Left renal pelvis (tissue), 4 donors: ENCODE data around the gene FILIP1L. TPM values are rescaled to one million over a fixed set of nuclear protein-coding genes. Genes with fewer than 3 reads are reported as not detected.
"Not testable (repeated sequence)": the region's sequence is repeated elsewhere in the genome, so short reads cannot be mapped to it uniquely, and the experiment has no call there.

ENCODE experiments used
- DNase-seq, 4 donors: peaks; one replicate each; pipeline ENCODE4 v3.0.0-alpha.2; 2013; ENCODE audit warnings: low read depth in 4 of 4, low spot score in 3 of 4
- polyA plus RNA-seq, 4 donors: library from polyadenylated mRNA; unstranded; fragments of 120-200 nt; gene quantifications; one replicate each; pipeline ENCODE4 v1.2.1, GENCODE V29; 2013; ENCODE audit not compliant: insufficient read length in 4 of 4

The FILIP1L gene
- polyA plus RNA-seq, 4 donors = 13.1 to 47.8 (median 24.8) TPM

DNA sequence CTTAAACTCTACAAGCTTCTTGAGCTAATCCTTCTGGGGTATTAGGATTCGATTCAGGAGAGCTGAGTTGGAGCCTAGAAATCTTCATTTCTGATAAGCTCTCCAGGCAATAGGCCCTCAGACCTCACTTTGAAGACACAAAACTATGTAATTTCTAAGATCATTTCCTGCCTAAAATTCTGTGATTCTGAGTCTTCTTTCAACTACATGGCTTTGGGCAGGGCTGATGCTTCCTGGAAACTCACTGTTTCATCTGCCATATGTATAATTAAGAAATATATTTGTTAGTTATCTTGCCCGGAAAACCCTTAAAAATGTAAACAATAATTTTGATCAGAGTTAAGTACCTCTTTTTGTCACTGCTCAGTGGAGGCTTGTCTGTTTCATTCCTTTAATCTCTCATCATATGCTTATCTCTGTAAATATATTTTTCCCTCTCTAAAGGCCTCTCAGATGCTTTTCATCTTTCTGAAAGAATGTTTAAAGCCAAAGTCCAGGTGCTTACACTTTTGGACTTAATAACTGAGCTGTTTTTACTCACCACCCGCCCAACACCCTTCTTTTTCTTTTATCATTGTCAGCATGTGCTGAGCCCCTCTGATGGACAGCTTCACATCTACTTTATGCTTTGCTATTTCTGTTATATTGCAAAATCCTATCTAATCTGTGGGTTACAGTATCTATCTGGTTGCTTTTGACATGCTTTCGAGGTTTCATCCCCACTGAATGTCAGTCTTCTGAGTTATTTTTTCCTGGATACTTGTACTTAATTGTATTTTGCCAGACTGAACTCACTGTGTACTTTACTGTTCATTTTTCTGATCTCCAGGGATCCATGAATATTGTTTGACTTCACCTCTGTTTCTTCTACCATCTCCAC lies 38.2 kb downstream of the FILIP1L start:
- DNase-seq = no peak

- no peak for DNase-seq
Observed at GRCh38 chr3:100075196-100075595, 39.1 kb downstream of the FILIP1L start.

GRCh38 chr3:100073714-100074307 lies 40.5 kb downstream of the FILIP1L start:
- DNase-seq = no peak

- no peak for DNase-seq
Observed at GRCh38 chr3:100073049-100073713, 41.1 kb downstream of the FILIP1L start.

DNA sequence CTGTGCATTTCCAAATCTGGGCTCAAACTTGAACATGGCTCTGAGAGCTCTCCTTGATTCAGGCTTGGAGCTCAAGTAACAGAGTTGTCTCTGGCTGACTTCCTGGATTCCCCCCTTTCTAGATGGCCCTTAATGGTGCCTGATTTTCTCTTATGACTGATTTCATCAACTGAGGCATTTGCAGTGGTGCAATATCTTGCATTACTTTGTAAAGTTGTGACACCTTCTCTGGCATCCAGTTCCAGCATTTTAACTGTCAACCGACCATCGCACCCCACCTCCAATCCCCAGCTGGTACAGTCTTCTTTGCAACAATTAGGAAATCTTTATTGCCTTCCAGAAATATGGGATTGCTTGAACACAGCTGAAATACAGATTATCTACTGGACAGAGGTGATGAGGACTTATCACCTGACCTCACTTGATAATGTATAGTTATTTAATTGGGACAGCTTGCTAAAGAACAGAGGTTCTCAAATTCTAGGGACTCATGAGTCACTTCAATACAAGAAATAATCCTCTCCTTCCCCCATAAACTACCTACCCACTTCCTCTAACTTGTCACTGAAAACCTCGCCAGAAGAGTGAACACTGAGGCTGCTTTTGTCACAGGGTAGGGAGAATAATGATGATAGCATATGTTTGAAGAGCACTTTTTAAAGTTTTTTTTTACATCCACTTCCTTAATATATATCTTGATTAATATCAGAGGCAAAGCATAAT lies 41.8 kb downstream of the FILIP1L start:
- no peak for DNase-seq

DNA sequence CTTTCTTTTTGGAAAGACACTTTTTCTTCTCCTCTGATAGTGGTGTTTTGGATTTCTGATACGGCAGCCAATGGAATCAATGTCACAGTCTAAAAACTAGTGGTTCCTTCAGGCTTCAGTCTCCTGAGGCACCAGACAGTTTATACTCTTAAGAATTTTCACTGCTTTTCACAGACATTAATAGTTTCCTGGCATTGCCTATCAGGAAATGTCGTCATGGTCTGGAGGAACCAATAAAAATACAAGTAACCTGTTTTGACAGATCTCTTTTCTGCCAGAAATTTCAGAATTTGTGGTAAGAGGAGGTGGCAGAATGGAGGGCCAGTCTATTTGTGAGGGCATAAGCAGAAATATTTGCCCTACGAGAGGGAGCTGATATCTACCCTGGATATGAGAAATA lies 44.8 kb downstream of the FILIP1L start:
- DNase-seq = no peak

DNA sequence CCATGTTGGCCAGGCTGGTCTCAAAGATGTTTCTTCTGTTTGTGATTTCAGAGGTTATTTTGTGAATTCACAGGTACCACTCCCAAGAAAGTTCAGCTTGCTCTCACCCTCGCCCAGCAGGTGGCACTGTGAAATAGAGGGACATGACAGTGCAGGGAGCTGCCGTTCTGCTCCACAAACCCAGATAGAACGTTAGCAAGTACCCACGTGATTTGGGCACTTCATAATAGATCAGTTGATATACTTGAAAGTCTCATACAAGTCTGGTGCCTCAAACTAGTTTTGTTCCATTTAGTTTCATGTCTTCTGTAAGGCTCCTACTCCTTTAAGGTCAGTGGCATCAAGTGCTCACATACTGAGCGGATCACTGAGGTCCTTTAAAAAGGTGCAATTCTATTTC lies 45.5 kb downstream of the FILIP1L start:
- DNase-seq = peak in 3 of 4 donors; percentile 51 to 65 (median 60)

DNA sequence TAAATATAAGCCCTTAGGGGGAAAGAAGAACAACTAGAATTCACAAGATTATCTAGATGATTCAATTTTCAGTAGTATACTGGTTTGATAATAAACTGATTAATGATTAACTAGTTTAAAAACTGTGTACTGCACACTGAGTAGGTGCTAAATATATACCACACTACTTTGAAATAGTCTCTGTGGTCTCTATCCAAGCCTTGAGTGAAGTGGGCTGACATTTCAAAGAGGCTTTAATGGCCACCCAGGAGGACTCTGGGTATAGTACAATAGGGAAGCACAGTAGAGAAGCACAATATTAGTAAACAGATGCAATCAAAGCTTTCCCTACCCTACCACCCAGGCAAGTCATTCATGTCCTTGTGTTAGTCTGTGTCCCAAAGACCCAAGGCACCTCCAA lies 46.7 kb downstream of the FILIP1L start:
- no peak for DNase-seq

DNA sequence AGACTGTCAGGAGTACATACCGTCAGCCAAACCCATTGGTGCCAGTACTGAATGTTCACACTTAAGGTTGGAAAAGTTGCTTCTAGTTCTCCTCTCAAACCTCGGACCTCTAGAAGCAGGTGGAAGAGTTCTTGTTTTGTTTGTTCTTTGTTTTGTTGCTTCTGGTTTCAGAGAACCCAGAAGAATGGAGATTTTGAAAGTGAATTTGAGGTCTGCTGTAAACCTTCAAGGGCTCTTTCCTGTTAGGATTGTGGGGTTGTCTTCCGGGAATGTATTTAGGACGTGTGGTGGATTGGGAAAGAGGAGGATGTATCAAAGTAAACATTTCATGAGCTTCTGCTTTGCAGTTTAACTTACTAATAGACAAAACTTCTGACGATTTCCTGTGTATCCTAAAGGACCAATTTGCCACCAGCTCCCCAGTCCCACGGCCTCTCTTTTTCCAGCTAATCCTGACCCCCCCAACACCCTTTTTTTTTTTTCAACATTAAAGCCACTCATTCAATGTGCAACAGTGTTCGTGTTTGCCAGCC lies 50.3 kb downstream of the FILIP1L start:
- no peak for DNase-seq

- no peak for DNase-seq
Observed at GRCh38 chr3:100062665-100063064, 51.6 kb downstream of the FILIP1L start.

DNA sequence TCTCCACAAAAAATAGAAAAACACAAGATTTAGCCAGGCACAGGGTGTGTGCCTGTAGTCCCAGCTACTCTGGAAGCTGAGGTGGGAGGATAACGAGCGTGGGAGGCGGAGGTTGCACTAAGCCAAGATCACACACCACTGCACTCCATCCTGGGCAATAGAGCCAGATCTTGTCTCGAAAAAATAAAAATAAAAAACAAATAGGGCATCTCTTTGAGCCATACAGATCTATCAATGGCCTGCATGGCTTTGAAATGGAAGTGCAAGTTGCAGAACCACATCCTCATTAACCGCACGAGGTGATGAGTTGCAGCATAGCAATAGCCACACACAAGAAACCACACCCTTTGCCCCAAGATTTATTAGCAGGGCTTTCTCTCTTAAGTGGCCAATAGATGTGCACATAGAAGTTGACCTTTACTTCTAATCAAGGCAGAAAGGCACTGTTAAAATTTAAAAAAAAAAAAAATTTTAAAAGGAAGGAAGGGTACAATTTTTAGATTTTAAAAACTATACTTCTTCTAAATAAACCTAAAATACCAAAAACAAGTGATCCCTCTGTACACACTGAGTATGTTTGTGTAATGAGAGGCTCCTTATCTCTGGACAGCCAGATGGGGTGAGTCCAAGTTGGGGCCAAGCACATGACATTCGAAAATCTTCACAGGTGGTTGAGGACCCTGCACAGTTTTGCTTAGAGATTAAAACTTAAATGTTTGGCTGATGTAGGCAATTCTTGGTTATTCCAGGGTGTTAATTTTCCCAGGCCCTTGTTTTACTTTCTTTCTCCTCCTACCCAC lies 53.4 kb downstream of the FILIP1L start:
- DNase-seq = no peak

DNA sequence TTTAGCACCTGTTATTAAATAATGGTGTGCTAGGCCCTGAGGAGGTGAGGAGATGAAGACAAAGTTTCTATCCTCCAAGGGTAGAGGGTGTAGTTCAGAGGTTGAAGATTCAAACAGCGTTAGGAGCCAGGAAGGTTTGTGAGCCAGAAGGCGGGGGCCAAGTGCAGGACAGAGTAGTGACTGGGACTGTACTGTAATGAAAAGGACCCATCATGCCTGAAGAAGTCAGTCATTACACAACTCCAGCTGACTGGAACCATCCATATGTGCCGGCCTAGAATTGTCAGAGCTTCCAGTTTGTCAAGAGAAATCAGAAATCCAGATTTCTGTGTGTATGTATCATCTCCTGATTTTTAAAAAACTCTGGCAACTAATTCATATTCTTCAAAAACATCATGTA lies 54.8 kb downstream of the FILIP1L start:
- DNase-seq = no peak

DNA sequence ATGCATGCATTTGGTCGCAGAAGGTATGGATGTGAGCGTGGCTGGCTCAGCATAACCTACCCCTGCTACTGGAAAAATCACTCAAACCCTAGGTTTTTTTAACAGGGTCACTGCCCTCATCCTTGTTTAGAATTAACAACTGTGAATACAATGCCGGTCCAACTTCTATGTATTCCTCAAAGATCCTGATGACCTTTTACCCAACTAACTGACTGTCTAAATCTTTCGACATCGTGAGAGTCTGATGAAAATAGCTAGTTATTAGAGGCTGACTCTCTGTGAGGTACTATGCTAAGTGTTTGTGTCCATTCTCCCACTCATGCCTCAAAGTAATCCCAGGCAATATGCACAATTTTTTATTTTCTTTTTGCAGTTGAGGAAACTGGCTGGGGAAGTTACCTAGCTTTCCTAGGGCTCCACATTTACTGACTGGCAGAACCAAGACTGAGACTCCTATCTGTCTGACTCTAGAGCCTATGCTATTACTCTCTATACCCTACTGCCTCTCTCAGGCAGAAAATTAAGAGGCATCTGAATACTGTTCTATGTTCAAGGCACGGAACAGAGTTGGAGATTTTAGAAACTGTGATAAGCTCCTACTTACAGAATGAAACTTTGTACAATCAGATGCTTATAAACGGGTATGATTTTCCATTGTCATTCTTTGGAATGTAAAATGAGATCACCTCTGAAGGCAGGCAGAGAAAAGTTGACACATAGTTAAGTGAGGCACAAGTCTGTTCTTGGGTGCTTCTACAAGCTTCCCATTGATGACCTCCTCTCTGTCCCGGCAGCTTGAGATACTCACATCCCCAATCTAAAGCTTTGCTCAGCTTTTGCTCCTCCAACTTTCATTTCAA lies 56.4 kb downstream of the FILIP1L start:
- DNase-seq = no peak

DNA sequence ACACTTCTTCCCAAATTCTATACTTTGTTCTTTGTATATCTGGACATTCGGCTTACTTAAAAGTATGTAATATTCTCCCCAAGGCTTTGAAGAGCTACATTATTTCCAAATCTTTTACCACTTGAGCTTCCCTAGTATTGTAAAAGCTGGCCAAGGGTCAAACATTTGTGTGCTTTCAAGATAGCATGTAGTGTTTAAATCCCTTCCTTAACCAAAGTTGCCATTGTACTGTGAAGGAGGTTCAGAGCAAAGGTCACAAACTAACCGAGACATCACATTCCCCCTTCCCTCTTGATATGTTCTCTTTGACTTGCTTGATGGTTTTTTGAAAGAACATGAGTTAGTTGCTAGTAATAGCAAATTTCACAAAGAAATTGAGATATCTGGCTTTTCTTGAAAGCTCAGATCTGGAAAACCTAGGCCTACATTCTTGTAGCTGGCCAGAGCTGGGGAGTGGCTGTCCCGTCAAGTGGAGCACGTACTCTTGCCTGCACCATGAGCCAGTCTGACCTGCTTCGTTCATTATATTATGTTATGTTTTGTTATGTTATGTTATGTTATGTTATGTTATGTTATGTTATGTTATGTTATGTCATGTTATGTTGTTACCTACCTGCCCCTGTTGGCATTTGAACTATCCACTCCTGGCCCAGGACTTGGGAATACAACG lies 60.2 kb downstream of the FILIP1L start:
- DNase-seq = no peak

- not testable (repeated sequence) for DNase-seq
Observed at GRCh38 chr3:100051513-100051912, 62.8 kb downstream of the FILIP1L start.

DNA sequence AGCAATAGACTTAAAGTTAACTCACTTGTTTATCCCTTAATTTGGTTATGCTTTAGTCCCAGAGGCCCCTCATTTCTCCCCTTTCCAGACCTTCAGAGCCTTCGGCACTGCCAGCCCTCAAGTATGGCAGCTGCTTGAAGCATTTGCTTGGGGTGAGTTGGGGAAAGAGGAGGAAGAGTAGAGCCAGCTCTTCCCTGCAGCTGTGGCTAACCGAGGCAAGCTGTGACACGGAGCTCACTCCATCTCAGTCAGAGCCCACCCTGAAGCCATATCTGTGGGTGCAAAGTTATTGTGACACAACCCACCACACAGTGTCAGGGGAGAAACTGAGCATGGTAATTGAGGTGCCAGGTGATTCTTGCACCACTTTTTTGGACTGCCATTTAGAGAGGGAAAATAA lies 66.1 kb downstream of the FILIP1L start:
- DNase-seq = no peak

GRCh38 chr3:100047455-100048141 lies 66.7 kb downstream of the FILIP1L start:
- no peak for DNase-seq

GRCh38 chr3:100046986-100047385 lies 67.3 kb downstream of the FILIP1L start:
- no peak for DNase-seq
